HepG2 (cell line): ENCODE results near the gene MYOZ1. TPM values are rescaled to one million over a fixed set of nuclear protein-coding genes. Genes with fewer than 3 reads are reported as not detected.

Experiments
- BCL6 ChIP-seq: IDR thresholded peaks from 2 replicates; pipeline ENCODE4 v1.6.1; 2016; ENCODE audit warnings: missing genetic modification reagents, missing compliant biosample characterization
- CREB1 ChIP-seq, 2 experiments: fragments of 450-650 bp in 1 of 2; IDR thresholded peaks; 2 replicates each; pipeline ENCODE4 v1.6.1; 2016 to 2017; ENCODE audit warnings: control low read depth in 1 of 2, mild to moderate bottlenecking in 1 of 2, missing compliant biosample characterization in 1 of 2, missing genetic modification characterization in 1 of 2
- FOXA3 ChIP-seq: IDR thresholded peaks from 2 replicates; pipeline ENCODE4 v1.6.1; 2016; ENCODE audit warnings: missing genetic modification reagents, missing compliant biosample characterization
- FOXJ3 ChIP-seq: sonication (generic); formaldehyde crosslinking; IDR thresholded peaks from 2 replicates; pipeline ENCODE4 v1.4.0; 2020; ENCODE audit warnings: missing genetic modification reagents, mild to moderate bottlenecking, borderline replicate concordance
- MATR3 ChIP-seq: sonication (generic); formaldehyde crosslinking; IDR thresholded peaks from 2 replicates; pipeline ENCODE4 v1.4.0; 2020; ENCODE audit warnings: missing genetic modification reagents
- MBD4 ChIP-seq: IDR thresholded peaks from 2 replicates; pipeline ENCODE4 v1.6.1; 2012; ENCODE audit warnings: low read length, inconsistent platforms, borderline replicate concordance
- MTF2 ChIP-seq: sonication (generic); formaldehyde crosslinking; IDR thresholded peaks from 2 replicates; pipeline ENCODE4 v1.5.0; 2020; ENCODE audit warnings: missing genetic modification reagents, borderline replicate concordance
- NFIC ChIP-seq: IDR thresholded peaks from 2 replicates; pipeline ENCODE4 v1.6.1; 2012; ENCODE audit warnings: mild to moderate bottlenecking, low read length, inconsistent platforms
- RXRA ChIP-seq: sonication (generic); formaldehyde crosslinking; IDR thresholded peaks from 2 replicates; pipeline ENCODE4 v1.5.1; 2020; ENCODE audit warnings: missing genetic modification reagents
- SP5 ChIP-seq: IDR thresholded peaks from 2 replicates; pipeline ENCODE4 v1.6.1; 2016; ENCODE audit warnings: low read depth, borderline replicate concordance
- TFE3 ChIP-seq: IDR thresholded peaks from 2 replicates; pipeline ENCODE4 v1.6.1; 2016
- ZFP1 ChIP-seq: IDR thresholded peaks from 2 replicates; pipeline ENCODE4 v1.6.1; 2016
- ZNF101 ChIP-seq: sonication (generic); formaldehyde crosslinking; IDR thresholded peaks from 2 replicates; pipeline ENCODE4 v1.4.0; 2020; ENCODE audit warnings: mild to moderate bottlenecking, low read depth, missing genetic modification reagents, borderline replicate concordance
- ZNF510 ChIP-seq: sonication (generic); formaldehyde crosslinking; IDR thresholded peaks from 2 replicates; pipeline ENCODE4 v1.4.0; 2020; ENCODE audit warnings: low read depth, mild to moderate bottlenecking, missing genetic modification reagents
- ZNF546 ChIP-seq: sonication (generic); formaldehyde crosslinking; conservative IDR thresholded peaks from 2 replicates; pipeline ENCODE4 v1.8.1; 2023; ENCODE audit warnings: mild to moderate bottlenecking, missing genetic modification reagents
- ZNF549 ChIP-seq: sonication (generic); formaldehyde crosslinking; IDR thresholded peaks from 2 replicates; pipeline ENCODE4 v1.5.0; 2020; ENCODE audit warnings: missing genetic modification reagents
- ZNF670 ChIP-seq: sonication (generic); formaldehyde crosslinking; IDR thresholded peaks from 2 replicates; pipeline ENCODE4 v1.8.0; 2022; ENCODE audit warnings: mild to moderate bottlenecking, missing genetic modification reagents, borderline replicate concordance
- polyA plus RNA-seq, 8 experiments: library from polyadenylated mRNA; depleted of rRNA in 3 of 8; stranded (reverse) in 7 of 8; unstranded in 1 of 8; fragments of >200 nt; fragmentation: Illumina TruSeq in 4 of 8; extraction: Trizol in 4 of 8; gene quantifications; 2 replicates each; pipeline versions ENCODE4 v1.2.1 to v1.2.3, GENCODE V29; 2011 to 2016; ENCODE audit warnings: low read depth in 4 of 8, missing spikeins in 1 of 8, mixed read lengths in 1 of 8; ENCODE audit not compliant: insufficient read depth in 1 of 8
- total RNA-seq, 5 experiments: library from RNA; depleted of rRNA; stranded (reverse); fragments of >200 nt; fragmentation: Illumina TruSeq; extraction: Trizol; gene quantifications; 2 replicates each; pipeline ENCODE4 v1.2.3, GENCODE V29; 2016; ENCODE audit warnings: low read depth in 1 of 5
- TF ChIP-seq, protein P1 (sequence below): sonication (generic); formaldehyde crosslinking; IDR thresholded peaks from 2 replicates; pipeline ENCODE4 v1.4.0; 2020; ENCODE audit warnings: mild to moderate bottlenecking, missing genetic modification reagents
- TF ChIP-seq, protein P2 (sequence below): sonication (generic); formaldehyde crosslinking; IDR thresholded peaks from 2 replicates; pipeline ENCODE4 v1.4.0; 2020; ENCODE audit warnings: missing genetic modification reagents
- TF ChIP-seq, protein P3 (sequence below): sonication (generic); formaldehyde crosslinking; IDR thresholded peaks from 2 replicates; pipeline ENCODE4 v1.4.0; 2020; ENCODE audit warnings: missing genetic modification reagents

Gene MYOZ1
- total and polyA plus RNA-seq, 2 of the 13 experiments (the other 11 are each of a cell fraction or from before 2014, with no cell fraction given), result not detected

DNA sequence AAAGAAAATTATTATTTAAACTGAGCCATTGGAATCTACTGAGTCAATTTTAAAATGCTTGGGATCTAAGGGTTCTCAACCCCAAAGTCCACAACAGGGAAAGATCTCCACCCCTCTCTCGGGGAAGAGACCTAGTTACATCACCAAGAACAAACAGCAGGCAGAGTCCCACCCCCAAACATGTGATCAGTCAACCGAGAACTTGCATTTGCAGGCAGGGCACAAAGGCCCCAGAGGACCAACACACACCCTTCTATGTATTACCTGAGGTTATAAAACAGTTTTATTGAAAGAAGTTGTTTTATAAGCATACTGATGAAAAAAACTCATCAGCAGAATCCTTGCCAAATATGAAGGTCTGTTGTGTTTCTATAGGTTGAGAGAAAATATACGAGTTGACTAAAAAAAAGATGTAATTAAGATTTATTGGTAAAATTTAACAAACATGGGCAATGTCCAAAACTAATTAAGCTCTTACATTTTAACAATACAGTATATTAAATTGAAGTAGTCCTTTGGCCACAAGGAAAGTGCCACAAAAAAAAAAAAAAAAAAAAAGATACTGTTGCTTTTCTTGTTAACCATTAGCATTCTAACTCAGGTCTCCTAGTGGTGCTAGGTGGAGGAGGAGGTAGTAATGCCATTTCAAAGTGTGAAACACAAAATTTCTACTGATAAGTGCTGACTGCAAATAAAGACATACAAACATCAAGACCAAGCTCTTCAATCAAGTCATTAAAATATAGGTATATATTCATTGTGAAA lies 49.2 kb downstream of the MYOZ1 start (continued):
- TF ChIP-seq TFE3 (CRISPR knock-in tag) (peak; percentile 99), FOXA3 (CRISPR knock-in tag) (peak; percentile 85), NFIC (peak; percentile 67), ZNF546 (CRISPR knock-in tag) (no peak), MTF2 (no peak), MBD4 (no peak), ZNF510 (CRISPR knock-in tag) (no peak), ZFP1 (peak; percentile 85; the same call in 1 of the 2 replicates), BCL6 (CRISPR knock-in tag) (peak; percentile 84), ZNF549 (no peak), RXRA (CRISPR knock-in tag) (peak; percentile 28; the same call in 1 of the 2 replicates), ZNF670 (CRISPR knock-in tag) (no peak), SP5 (CRISPR knock-in tag) (peak; percentile 99), ZNF101 (CRISPR knock-in tag) (no peak), FOXJ3 (CRISPR knock-in tag) (peak; percentile 34; the same call in 1 of the 2 replicates), MATR3 (CRISPR knock-in tag) (no peak), CREB1 (IDR thresholded peaks at IDR 0.05) (no peak), CREB1 (CRISPR knock-in tag; IDR thresholded peaks at IDR 0.05) (0 out of 2 replicates have a peak, but pooled peaks have one; percentile 23)
- TF ChIP-seq, protein P1, sequence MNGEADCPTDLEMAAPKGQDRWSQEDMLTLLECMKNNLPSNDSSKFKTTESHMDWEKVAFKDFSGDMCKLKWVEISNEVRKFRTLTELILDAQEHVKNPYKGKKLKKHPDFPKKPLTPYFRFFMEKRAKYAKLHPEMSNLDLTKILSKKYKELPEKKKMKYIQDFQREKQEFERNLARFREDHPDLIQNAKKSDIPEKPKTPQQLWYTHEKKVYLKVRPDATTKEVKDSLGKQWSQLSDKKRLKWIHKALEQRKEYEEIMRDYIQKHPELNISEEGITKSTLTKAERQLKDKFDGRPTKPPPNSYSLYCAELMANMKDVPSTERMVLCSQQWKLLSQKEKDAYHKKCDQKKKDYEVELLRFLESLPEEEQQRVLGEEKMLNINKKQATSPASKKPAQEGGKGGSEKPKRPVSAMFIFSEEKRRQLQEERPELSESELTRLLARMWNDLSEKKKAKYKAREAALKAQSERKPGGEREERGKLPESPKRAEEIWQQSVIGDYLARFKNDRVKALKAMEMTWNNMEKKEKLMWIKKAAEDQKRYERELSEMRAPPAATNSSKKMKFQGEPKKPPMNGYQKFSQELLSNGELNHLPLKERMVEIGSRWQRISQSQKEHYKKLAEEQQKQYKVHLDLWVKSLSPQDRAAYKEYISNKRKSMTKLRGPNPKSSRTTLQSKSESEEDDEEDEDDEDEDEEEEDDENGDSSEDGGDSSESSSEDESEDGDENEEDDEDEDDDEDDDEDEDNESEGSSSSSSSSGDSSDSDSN (CRISPR knock-in tag), result no peak
- TF ChIP-seq, protein P2, sequence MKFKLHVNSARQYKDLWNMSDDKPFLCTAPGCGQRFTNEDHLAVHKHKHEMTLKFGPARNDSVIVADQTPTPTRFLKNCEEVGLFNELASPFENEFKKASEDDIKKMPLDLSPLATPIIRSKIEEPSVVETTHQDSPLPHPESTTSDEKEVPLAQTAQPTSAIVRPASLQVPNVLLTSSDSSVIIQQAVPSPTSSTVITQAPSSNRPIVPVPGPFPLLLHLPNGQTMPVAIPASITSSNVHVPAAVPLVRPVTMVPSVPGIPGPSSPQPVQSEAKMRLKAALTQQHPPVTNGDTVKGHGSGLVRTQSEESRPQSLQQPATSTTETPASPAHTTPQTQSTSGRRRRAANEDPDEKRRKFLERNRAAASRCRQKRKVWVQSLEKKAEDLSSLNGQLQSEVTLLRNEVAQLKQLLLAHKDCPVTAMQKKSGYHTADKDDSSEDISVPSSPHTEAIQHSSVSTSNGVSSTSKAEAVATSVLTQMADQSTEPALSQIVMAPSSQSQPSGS, result peak; percentile 94
- TF ChIP-seq, protein P3, sequence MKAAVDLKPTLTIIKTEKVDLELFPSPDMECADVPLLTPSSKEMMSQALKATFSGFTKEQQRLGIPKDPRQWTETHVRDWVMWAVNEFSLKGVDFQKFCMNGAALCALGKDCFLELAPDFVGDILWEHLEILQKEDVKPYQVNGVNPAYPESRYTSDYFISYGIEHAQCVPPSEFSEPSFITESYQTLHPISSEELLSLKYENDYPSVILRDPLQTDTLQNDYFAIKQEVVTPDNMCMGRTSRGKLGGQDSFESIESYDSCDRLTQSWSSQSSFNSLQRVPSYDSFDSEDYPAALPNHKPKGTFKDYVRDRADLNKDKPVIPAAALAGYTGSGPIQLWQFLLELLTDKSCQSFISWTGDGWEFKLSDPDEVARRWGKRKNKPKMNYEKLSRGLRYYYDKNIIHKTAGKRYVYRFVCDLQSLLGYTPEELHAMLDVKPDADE (CRISPR knock-in tag), result no peak
